ENCODE measurements around the gene RGS7.

Gene RGS7

GRCh38 chr1:240843798-240844197, 513.2 kb downstream of the RGS7 start:
- no peak for DNase-seq (ENCODE audit: low spot score)
- no peak for TF ChIP-seq CTCF (IDR thresholded peaks at IDR 0.05; ENCODE audit: extremely low read depth, missing control alignments)

- no peak for TF ChIP-seq CTCF (IDR thresholded peaks at IDR 0.05; ENCODE audit: extremely low read depth, missing control alignments)
Measured at GRCh38 chr1:240836271-240836670, 520.7 kb downstream of the RGS7 start.

GRCh38 chr1:240835291-240835690, 521.7 kb downstream of the RGS7 start:
- TF ChIP-seq CTCF (IDR thresholded peaks at IDR 0.05; ENCODE audit: extremely low read depth, missing control alignments): no peak
- DNase-seq (ENCODE audit: low spot score): no peak

More at GRCh38 chr1:240836271-240836670, 520.7 kb downstream of the RGS7 start:
- DNase-seq (ENCODE audit: low spot score): no peak

GRCh38 chr1:240833075-240833474, 523.9 kb downstream of the RGS7 start:
- TF ChIP-seq CTCF (IDR thresholded peaks at IDR 0.05; ENCODE audit: extremely low read depth, missing control alignments): no peak
- DNase-seq (ENCODE audit: low spot score): no peak

- no peak for DNase-seq (ENCODE audit: low spot score)
- TF ChIP-seq CTCF (IDR thresholded peaks at IDR 0.05; ENCODE audit: extremely low read depth, missing control alignments): no peak
Measured at GRCh38 chr1:240831922-240832321, 525.1 kb downstream of the RGS7 start.

- no peak for DNase-seq (ENCODE audit: low spot score)
- TF ChIP-seq CTCF (IDR thresholded peaks at IDR 0.05; ENCODE audit: extremely low read depth, missing control alignments): no peak
Measured at GRCh38 chr1:240831191-240831631, 525.8 kb downstream of the RGS7 start.

GRCh38 chr1:240829487-240829886, 527.5 kb downstream of the RGS7 start:
- DNase-seq (ENCODE audit: low spot score): no peak
- no peak for TF ChIP-seq CTCF (IDR thresholded peaks at IDR 0.05; ENCODE audit: extremely low read depth, missing control alignments)
